Measurements from ENCODE around the gene NTNG1.

DNA sequence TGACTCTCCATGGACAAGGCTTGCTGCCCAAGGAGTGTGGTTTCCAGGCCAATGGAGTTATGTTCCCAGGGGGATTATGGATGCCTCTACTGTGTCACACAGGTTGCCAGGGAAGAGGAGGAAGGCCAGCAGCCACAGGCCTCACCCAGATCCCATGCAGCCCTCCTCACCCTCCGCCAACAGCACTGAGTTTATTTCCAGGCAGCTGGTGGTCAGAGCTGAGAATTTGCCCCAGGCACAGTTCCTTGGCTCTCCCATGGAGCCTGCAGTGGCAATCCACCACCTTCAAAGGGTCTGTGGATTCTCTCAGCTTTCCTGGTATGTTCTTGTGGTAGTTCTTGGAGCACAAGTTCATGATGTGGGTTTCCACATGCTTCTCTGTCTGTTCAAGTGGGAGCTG, 79.2 kb downstream of the NTNG1 start:
- TF ChIP-seq CTCF (IDR thresholded peaks at IDR 0.05) (no peak), EP300 (IDR thresholded peaks at IDR 0.05) (no peak), POLR2AphosphoS5 (IDR thresholded peaks at IDR 0.05) (no peak)
